HG02885 (cell line): ENCODE measurements around the gene PLA2G4D.

ENCODE experiments used
- ATAC-seq: cut with Tn5 transposase; IDR thresholded peaks from one replicate; pipeline ENCODE4 v1.9.1; 2021; ENCODE audit warnings: mild to moderate bottlenecking; ENCODE audit not compliant: unreplicated experiment, poor library complexity

PLA2G4D gene

DNA sequence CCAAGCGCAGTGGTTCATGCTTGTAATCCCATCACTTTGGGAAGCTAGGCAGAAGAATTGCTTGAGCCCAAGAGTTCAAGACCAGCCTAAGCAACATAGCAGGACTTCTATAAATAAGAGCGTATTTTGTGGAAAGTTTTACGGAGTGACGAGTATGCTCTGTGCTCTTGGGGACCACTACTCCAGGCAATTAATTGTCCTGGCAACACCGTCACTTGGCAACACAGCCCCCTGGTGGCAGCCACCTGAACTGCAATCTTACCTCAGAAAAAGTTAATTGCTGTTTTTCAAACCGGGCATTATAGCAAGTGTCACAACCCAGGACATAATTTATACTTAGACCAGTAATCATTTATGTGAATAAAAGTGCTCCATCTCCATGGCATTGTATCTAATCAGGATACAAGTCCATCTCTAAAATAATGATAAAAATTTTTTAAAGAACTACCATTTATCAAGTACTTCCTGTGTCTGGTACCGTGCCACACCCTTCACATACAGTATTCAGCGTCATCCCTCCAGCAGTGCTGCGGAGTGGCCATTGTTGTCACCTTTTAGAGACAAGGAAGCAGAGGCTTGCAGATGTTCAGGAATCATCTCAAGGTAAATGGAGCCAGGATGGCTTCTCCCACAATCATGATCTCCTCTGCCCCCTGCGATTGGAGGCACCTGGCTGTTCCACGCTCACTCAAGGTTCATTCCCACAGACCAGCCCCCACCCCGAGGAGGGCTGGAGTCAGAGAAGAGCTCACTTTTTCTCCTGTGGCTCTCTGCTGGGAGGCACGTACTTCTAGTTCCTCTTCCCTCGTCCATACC is 34.5 kb downstream of the PLA2G4D start:
- ATAC-seq, result no peak

DNA sequence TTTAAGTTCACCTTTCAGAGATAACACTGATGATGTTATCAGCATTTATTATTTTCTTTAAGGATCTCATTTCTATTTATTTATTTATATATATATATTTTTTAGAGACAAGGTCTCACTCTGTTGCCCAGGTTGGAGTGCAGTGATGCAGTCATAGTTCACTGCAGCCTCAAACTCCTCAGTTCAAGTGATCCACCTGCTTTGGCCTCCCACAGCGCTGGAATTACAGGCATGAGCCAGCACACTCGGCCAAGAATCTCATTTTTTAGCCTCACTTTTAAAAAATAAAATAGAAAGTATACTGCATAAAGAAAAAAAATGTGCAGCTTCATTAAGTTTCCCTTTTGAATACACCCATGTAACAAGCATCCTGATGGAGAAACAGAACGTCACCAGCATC is 35.6 kb downstream of the PLA2G4D start:
- ATAC-seq, result no peak

DNA sequence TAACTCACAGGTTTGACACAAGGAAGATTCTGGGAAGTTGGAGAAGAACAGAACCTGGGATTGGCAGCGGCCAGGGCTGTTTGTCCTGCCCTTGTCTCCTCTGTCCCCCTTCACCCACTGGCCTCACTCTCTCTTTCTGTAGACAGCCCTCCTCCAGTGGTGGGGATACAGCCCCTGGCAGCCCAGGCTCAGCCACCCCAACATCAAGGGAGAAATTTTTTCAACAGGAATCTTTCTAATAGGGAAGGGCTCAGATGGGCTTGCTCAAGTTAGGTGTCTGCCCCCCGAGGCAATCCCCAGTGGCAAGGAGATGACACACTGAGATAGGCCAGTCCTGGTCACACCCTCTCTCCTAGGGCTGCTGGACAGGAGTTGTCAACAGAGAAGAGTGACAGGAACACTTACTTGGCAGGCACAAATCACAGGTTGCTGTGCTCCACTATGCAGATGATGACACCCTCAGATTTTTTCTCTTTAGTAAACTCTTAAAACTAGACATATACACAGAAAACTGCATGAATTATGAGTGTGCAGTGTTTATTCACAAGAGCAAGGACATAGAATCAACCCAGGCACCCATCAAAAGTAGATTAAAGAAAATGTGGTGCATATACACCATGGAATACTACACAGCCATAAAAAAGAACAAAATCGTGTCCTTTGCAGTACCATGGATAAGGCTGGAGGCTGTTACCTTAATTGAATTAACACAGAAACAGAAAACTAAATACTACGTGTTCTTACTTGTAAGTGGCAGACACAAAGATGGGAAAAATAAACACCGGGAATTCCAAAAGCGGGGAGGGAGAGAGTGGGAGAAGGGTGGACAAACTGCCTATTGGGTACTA is 36.3 kb downstream of the PLA2G4D start:
- ATAC-seq, result no peak

DNA sequence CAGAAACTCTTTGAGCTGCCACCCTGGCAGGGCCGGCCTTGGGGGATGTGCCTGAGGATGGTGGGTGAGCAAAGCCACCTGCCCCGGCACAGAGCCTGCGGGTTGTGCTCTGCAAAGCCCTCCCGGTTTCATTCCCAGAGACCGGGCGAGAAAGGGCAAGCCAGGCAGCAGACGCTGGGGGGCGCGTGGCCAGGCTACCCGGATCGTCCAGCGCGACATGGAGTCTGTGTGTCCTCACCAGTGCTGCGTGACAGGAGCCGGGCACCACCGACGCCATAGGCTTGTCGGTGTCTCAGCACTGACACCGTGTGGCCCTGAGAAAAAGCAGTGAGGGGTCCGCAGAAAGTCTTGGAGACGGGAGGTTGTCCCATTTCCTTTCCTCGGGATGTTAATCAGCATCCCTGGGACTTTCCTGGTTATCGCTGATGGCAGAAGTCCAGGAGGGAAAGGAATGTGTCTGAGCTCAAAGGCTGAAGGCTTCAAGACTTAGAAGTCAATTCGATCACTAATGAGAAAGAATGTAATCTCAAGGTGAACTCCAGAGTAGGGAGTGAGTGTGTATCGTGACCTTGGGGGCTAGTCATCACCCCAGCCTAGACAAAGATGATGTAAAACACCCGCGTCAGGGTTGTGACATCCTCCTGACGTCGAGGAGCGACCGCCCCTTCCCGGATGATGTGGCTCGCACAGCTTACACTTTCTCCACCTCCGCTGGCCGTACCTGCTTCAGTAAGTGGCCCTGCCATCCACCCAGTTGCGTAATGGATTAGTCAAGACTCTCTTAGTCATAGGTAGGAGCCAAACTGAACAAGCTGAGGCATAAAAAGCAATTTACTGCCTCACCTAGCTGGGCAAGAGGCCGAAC is 37.2 kb downstream of the PLA2G4D start:
- ATAC-seq, result no peak

DNA sequence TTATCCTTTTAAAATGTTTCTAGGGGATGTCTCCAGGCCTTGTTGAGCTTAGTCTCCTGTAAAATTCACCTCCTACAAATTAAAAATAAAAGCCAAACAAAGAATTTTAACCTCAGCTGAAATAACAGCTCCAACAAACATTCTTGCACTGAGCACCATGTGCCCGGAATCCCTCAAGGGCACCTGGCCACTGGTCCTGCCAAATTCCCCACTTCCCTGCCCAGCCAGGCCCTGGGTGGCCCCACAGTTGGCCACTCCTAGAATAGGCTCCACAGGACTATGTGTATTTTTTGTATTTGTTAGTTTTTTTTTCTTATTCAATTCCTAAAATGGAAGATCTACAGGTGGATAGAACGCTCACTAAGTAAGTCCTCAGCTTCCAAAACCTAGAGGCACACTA is 40.4 kb downstream of the PLA2G4D start:
- no peak for ATAC-seq

DNA sequence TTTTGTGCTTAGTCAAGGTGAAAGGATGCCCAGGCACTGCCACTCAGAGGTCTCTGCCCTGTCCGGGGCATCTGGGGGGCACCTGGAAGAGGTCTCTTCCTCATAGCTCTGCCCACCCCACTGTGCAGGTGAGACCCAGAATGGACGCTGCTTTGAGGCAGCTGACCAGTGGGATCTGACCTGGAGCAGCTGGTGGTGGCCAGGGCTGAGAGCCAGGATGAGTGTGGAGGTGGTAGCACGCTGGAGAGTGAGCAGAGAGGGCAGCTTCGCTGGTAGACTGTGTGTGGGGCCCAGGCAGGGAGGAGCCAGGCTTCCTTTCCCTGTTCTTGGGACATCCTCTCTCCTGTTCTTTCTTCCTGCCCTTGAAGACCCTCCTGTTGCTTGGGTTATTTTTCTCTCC is 41.4 kb downstream of the PLA2G4D start:
- ATAC-seq, result no peak

DNA sequence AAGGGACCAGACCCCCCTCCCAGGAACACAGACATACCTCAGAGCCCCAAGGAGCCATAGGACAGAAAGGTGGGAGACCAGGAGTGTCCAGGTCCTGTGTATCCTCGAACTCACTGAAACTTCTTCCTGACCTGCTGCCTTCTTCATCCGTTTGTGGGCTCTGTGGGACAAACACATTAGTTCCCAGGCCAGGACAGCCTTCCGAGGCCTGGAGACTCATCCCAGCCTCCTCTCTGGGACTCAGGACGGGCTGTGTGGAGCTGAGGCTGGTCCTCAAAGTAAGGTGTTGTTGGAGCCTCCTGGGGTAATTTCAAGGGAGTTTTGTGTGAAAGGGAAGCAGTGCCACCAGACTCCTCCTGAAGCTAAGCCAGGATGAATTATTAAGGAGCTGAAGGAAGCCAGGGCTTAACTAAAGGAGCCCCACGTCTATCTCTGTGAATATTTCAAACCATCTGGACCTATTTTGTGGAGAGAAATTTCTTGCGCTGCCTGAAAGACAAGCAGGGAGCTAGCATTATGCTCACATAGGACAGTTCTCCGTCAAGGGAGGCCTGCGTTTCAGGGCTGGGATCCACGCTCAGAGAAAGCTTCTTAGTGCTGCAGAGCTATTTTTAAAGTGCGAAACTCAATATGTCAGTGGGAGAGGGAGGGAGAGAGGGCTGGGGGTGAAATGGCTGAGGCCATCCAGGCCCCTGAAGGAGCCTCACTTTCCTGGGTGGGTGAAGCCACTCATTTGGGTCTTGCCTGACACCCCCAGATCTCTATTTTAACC is 43.7 kb downstream of the PLA2G4D start:
- ATAC-seq, result no peak

DNA sequence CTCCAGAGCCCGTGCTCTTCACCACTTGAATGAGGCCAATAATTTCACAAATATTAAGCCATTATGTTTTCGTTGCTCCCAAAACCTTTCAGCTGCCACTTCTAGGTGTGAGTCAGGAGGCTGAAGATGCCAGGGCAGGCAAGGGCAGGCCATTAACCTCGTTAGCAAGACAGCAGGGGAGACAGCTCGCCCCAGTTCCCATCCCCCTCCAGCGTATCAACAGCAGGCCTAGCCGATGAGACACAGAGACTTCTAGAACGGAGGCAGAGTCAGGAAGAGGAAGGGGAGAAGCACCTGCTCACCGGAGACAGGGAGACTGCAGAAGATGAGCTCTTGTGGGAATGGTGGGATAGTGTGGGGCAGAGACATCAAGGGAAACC is 45.6 kb downstream of the PLA2G4D start:
- ATAC-seq, result no peak

DNA sequence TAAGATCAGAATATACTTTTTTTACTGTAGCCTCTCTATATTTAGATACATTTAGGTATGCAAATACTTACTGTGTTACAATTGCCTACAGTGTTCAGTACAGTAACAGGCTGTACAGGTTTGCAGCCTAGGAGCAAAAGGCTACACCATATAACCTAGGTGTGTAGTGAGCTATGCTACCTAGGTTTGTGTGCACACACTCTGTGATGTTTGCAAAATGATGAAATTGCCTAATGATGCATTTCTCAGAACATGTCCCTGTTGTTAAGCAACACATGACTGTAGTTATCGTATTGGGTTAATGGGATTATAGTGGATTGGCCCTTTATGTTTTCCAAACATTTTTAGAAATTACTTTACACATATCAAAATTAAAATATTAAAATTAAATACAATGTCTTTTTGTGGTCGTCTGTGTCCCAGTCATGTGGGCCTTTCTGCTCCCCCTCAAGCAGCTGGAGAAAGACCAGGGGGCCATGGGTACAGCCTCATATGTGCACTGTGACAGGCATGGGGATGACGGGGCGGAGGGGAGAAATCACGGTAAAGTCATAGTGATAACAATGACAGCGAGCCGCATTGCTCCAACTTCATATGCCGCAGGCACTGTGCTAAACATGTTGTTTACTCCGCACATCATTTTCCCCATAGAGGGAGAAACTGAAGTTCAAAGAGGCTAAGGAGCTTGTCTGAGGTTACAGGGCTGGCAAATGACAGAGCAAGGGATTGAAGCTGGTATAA is 46.1 kb downstream of the PLA2G4D start:
- ATAC-seq, result no peak

DNA sequence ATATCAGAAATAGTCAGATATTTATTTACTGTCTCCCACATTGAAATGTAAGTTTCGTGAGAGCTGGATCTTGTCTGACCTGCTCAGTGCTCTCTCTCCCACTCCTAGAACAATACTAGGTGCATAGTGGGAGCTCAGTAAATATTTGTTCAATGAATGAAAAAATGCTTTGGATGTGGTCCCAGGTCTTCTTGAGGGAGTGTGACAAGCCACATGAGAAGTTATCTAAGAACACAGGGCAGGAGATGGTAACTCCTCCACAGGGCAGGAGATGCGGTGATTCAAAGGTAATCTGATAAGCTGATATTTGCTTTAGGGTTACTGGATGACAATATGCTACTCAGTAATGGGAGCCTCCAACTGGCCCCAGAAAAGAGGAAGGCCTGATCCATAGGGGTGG is 47.8 kb downstream of the PLA2G4D start:
- no peak for ATAC-seq

DNA sequence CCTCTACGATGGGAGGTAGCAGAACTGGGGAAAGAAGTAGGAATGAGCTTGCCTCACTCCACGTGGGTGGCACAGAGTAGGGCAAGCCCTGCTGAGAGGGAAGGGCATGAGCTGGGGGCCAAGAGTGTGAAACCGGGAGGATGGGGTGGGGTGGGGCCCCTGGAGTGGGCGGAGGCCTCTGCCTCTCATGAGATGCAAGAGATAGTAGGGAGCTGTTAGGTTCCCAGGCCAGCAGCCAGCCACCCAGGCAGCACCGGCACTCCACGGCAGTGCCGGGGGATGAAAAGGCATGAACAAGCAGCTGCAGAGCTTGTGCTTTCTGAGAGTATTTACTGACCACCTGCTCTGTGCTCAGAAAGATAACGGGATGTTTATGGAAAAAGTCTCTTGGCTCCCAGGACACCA is 49.1 kb downstream of the PLA2G4D start:
- no peak for ATAC-seq

DNA sequence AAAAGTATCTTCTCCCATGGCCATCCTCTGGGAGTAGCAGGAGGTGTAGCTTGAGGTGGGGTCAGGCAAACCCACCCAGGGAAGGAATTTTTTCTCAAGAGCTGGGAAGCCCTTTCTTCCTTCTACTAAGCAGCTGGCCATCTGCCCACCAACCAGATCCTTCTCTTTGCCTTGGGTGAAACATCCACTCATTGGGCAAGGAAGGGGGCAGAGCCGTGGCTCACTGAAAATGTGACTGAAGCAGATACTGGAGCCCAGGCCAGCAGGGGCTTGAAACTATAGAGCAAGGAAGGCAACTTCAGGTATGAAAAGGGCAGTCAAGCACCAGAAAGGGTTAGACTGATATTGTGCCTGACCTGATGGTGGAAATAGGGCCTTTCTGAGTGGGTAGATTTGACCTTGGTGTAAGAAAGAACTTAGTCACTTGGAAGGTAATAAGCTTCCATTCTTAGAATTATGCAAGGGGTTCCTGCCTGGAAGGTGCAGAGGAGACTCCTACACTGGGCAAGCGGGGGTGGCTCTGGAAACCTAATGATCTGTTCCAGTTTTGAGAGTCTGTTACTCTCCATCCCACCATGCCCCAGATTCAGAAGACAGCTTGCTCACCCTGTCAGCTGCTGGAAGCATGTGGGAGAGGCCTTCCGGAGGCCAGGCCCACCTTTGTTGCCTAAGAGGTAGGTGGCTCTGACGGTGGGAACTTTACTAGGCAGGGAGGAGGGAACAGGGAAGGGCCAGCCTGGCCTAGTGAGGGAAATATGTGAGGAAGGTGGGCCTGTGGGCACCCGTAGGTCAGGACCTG is 51.6 kb downstream of the PLA2G4D start:
- no peak for ATAC-seq

DNA sequence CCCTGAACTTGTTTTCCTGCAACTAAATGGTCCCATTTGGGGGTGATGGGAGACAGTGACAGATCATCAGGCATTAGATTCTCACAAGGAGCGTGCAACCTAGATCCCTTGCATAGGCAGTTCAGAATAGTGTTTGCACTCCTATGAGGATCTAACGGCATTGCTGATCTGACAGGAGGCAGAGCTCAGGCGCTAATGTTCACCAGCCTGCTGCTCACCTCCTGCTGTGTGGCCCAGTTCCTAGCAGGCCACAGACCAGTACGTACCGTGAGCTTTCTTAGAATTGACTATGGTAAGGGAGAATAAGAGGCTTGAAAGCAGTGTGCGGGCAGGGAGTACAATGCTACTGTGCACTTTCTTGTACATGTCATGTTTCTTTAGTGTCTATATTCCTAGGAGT is 56.0 kb downstream of the PLA2G4D start:
- no peak for ATAC-seq

DNA sequence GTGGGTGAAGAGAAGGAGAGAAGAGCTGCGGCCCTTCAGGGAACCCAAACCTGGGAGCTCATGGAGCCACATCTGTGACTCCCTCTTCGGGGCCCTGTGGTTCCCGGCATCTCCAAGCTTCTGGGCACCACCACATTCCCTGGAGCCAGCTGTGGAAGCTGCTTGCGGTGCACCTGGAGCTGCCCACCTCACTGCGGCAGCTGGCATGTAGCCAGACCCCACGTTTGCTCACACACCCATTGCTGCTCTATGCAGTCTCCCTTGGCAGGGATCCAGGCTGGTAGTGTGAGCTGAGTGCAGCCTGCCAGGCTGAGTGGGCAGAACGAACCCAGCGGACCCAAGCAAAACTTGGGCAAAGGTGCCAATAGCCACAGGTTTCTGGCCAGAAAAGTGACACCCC is 56.7 kb downstream of the PLA2G4D start:
- ATAC-seq, result no peak

DNA sequence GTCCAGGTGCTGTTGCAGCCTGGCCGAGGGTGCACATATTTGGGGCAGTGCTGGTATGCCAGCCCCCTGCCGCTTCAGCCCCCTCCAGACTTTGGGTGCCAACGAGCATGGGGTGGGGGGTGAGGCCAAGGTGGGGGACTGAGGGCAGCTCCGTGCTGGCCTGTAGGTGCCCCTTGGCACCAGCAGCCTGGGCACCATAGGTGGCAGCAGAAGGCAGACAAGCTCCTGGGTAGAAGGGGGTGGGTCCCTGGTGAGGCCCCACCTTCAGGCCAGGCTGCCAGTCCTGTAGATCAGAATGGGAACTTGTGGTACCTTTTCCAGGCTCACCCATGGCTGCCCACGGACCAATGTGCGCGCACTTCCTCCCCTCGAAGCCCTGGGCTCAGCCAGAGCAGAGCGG is 57.4 kb downstream of the PLA2G4D start:
- no peak for ATAC-seq

DNA sequence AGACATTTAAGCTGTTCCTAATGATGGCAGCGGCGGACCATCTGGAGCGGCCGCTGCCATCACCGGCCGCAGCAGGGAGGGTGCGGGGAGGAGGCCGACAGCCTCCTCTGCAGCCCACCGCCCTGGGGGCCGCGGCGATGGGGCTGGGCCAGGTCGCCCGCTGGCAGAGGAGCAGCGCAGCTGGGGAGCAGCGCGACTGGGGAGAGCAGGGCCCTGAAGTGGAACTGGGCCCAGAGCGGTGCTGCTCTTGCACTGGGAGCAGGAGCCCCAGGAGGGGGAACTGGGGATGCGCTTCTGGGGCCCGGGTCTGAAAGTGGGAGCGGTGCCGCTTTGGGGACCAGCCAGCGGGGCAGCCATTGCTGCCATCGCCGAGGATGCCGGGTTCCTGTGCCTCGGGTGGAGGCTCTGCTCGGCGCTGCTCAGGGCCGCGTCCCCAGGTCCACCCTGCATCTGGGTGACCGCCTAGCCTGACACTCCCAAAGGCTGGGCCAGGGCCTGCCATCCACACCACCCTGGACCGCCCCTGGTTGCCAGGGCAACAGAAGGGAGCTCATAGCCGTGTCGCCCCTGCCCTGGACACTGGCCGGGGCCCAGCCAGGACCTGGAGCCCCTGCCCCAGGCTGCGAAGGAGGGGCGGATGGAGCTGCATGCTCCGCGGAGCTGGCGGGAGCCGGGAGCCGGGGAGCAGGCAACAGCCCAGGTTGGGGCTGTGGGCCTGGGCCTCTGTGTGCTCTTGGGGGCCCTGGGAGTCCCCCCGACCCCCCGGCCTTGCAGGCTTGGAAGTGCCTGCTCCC is 58.1 kb downstream of the PLA2G4D start:
- ATAC-seq, result no peak

DNA sequence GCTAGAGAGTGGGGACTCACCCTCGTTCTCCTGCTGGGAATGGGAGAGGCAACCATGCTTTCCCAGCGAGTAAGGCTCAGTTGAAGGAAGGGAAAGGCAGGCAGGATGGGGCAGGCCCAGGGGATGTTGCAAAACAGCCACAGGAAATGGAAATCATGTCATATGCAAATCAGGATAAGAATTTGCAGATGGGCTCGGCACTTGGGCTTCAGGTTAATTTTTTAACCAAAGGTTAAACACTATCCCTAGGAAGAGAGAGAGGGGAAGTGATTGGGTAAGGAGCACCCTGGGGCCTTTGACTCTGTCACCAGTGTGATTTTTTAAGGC is 59.0 kb downstream of the PLA2G4D start:
- ATAC-seq, result no peak
